Osteocyte (in vitro differentiated cells): ENCODE results near the gene DNAJC6. TPM values are rescaled to one million over a fixed set of nuclear protein-coding genes. Genes with fewer than 3 reads are reported as not detected.

Experiments
- DNase-seq: peaks from one replicate; pipeline ENCODE4 v3.0.0; 2021; ENCODE audit warnings: mixed read lengths; ENCODE audit not compliant: unreplicated experiment; ENCODE audit errors: extremely low spot score
- H3K27ac Mint-ChIP-seq: one replicate; pipeline ENCODE4 v1.8.0; 2021; ENCODE audit warnings: mild to moderate bottlenecking, mixed read lengths; ENCODE audit not compliant: unreplicated experiment
- H3K27me3 Mint-ChIP-seq: one replicate; pipeline ENCODE4 v1.8.0; 2021; ENCODE audit warnings: mixed read lengths; ENCODE audit not compliant: unreplicated experiment
- H3K36me3 Mint-ChIP-seq: one replicate; pipeline ENCODE4 v1.8.0; 2021; ENCODE audit warnings: mixed read lengths; ENCODE audit not compliant: unreplicated experiment
- H3K4me1 Mint-ChIP-seq: one replicate; pipeline ENCODE4 v1.8.0; 2021; ENCODE audit warnings: mixed read lengths; ENCODE audit not compliant: unreplicated experiment
- H3K4me3 Mint-ChIP-seq: one replicate; pipeline ENCODE4 v1.8.0; 2021; ENCODE audit warnings: mild to moderate bottlenecking, moderate library complexity, mixed read lengths; ENCODE audit not compliant: unreplicated experiment
- H3K9me3 Mint-ChIP-seq: one replicate; pipeline ENCODE4 v1.8.0; 2021; ENCODE audit warnings: mixed read lengths; ENCODE audit not compliant: unreplicated experiment
- total RNA-seq: library from RNA; stranded (reverse); gene quantifications from 2 replicates; pipeline ENCODE4 v1.2.1, GENCODE V29; 2021
- TF ChIP-seq, protein P1 (sequence below): fragments of 200-600 bp; sonication (generic); IDR thresholded peaks from 2 replicates; pipeline ENCODE4 v1.5.0; 2021; ENCODE audit warnings: antibody characterized with exemption, mild to moderate bottlenecking, moderate library complexity

Gene DNAJC6
- total RNA-seq, 1 donor from 2014 or later = 50.8 TPM

- H3K27me3 Mint-ChIP-seq = no peaks in the 10 kb centered on the region
- peaks cover 20% of the 10 kb centered on the region for H3K36me3 Mint-ChIP-seq
- TF ChIP-seq, protein P1, sequence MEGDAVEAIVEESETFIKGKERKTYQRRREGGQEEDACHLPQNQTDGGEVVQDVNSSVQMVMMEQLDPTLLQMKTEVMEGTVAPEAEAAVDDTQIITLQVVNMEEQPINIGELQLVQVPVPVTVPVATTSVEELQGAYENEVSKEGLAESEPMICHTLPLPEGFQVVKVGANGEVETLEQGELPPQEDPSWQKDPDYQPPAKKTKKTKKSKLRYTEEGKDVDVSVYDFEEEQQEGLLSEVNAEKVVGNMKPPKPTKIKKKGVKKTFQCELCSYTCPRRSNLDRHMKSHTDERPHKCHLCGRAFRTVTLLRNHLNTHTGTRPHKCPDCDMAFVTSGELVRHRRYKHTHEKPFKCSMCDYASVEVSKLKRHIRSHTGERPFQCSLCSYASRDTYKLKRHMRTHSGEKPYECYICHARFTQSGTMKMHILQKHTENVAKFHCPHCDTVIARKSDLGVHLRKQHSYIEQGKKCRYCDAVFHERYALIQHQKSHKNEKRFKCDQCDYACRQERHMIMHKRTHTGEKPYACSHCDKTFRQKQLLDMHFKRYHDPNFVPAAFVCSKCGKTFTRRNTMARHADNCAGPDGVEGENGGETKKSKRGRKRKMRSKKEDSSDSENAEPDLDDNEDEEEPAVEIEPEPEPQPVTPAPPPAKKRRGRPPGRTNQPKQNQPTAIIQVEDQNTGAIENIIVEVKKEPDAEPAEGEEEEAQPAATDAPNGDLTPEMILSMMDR = no peak
- no peak overlapping the region for H3K27ac Mint-ChIP-seq
- no peaks in the 10 kb centered on the region for H3K9me3 Mint-ChIP-seq
- no peak overlapping the region for H3K4me3 Mint-ChIP-seq
- peaks cover 13% of the 10 kb centered on the region for H3K4me1 Mint-ChIP-seq
- no peak for DNase-seq
Observed at GRCh38 chr1:65424573-65424889, 115.2 kb downstream of the DNAJC6 start.

DNA sequence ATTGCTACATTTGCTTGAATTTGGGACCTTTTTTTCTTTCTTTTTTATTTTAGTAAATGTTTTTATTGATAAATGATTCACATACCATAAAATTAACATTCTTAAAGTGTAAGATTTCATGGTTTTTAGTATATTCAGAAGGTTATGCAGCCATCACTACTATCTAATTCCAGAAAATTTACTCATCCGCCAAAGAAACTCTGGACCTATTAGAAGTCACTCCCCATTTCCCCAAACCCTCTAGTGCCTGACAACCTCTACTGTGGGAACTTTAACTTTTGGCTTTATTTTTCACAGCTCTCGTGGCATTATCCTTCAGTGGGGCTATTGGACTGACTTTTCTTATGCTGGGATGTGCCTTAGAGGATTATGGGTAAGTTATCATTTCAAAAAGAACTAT, 115.7 kb downstream of the DNAJC6 start:
- TF ChIP-seq, protein P1 = no peak

GRCh38 chr1:65425697-65426096, 116.4 kb downstream of the DNAJC6 start:
- no peak for DNase-seq
- TF ChIP-seq, protein P1 = no peak
- H3K9me3 Mint-ChIP-seq = no peaks in the 10 kb centered on the region
- peak overlapping the region; percentile 15 for H3K4me3 Mint-ChIP-seq
- peaks cover 25% of the 10 kb centered on the region for H3K36me3 Mint-ChIP-seq
- peaks cover 22% of the 10 kb centered on the region for H3K4me1 Mint-ChIP-seq
- H3K27ac Mint-ChIP-seq = no peak overlapping the region
- H3K27me3 Mint-ChIP-seq = no peaks in the 10 kb centered on the region

More for the DNA sequence above, 115.7 kb downstream of the DNAJC6 start:
- H3K27me3 Mint-ChIP-seq = no peaks in the 10 kb centered on the region
- no peak for DNase-seq
- peaks cover 22% of the 10 kb centered on the region for H3K36me3 Mint-ChIP-seq
- H3K4me1 Mint-ChIP-seq = peaks cover 15% of the 10 kb centered on the region
- no peak overlapping the region for H3K27ac Mint-ChIP-seq
- H3K4me3 Mint-ChIP-seq = no peak overlapping the region
- no peaks in the 10 kb centered on the region for H3K9me3 Mint-ChIP-seq

DNA sequence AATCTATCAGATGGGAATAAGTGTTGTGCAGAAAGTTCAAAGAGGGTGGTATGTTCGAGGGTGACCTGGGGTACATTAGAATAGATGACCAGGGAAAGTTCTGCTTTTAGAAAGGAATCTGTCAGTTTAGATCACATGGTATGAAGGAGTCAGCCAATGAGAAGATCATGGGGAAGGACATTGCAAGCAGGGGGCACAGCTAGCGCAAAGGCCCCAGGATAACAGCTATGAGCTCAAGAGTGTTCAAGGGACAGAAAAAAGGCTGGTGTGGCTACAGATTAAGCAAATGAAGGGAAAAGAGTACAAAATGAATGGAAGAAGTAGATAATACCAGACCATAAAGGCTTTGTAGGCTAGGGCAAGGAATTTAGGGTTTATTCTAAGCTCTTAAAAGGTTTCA, 119.7 kb downstream of the DNAJC6 start:
- Mint-ChIP-seq H3K27me3 (no peaks in the 10 kb centered on the region), H3K4me1 (peaks cover 41% of the 10 kb centered on the region), H3K36me3 (peaks cover 47% of the 10 kb centered on the region), H3K4me3 (no peak overlapping the region), H3K27ac (peak overlapping the region; percentile 97), H3K9me3 (no peaks in the 10 kb centered on the region)
- DNase-seq = no peak
- TF ChIP-seq, protein P1 = no peak

GRCh38 chr1:65429806-65430205, 120.5 kb downstream of the DNAJC6 start:
- Mint-ChIP-seq H3K4me1 (peaks cover 44% of the 10 kb centered on the region), H3K4me3 (peak overlapping the region; percentile 52), H3K27ac (peak overlapping the region; percentile 97), H3K27me3 (no peaks in the 10 kb centered on the region), H3K9me3 (no peaks in the 10 kb centered on the region), H3K36me3 (peaks cover 51% of the 10 kb centered on the region)
- TF ChIP-seq, protein P1 = no peak
- DNase-seq = no peak
